ENCODE measurements around the gene HMX3.

DNA sequence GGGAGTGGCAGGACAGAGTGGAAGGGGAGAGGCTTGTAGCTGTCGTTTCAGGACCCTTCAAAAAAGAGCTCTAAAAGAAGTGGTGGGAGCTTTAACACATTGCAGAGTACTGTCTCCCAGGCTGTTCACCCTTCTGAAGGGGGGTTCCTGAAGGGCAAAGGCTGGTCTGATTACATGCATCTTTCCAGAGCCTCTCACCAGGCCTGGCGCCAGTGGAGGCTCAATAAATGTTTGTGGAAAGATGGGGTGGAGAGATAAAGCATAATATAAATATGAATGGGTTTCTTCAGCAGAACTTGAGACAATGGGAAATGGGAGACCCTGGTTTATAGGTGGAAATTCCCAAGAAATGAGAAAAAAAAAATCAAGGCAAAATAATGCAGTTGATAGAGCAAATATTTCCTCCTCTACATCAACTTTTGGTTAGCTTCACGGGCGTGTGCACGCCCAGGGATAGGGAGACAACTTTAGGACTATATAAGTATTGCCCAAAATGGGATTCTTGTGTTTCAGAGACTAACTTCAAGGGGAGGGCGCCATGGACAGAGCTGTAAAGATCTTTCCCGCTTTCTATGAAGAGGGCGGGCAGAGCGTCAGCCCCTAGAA, 17.8 kb downstream of the HMX3 start:
- TF ChIP-seq, protein P1, sequence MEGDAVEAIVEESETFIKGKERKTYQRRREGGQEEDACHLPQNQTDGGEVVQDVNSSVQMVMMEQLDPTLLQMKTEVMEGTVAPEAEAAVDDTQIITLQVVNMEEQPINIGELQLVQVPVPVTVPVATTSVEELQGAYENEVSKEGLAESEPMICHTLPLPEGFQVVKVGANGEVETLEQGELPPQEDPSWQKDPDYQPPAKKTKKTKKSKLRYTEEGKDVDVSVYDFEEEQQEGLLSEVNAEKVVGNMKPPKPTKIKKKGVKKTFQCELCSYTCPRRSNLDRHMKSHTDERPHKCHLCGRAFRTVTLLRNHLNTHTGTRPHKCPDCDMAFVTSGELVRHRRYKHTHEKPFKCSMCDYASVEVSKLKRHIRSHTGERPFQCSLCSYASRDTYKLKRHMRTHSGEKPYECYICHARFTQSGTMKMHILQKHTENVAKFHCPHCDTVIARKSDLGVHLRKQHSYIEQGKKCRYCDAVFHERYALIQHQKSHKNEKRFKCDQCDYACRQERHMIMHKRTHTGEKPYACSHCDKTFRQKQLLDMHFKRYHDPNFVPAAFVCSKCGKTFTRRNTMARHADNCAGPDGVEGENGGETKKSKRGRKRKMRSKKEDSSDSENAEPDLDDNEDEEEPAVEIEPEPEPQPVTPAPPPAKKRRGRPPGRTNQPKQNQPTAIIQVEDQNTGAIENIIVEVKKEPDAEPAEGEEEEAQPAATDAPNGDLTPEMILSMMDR (IDR thresholded peaks at IDR 0.05): no peak
- TF ChIP-seq POLR2AphosphoS5 (IDR thresholded peaks at IDR 0.05) (no peak), EP300 (IDR thresholded peaks at IDR 0.05) (no peak)
